Natural killer cell treated with Interleukin-12 subunit alpha and Interleukin-12 subunit beta and Interleukin-15 and Interleukin-18, amount 100 ng/mL, for 72 hours (primary cell): ENCODE measurements around the gene MRPS10. TPM values are rescaled to one million over a fixed set of nuclear protein-coding genes. Genes with fewer than 3 reads are reported as not detected.
"Not testable (repeated sequence)": the region's sequence is repeated elsewhere in the genome, so short reads cannot be mapped to it uniquely, and the experiment has no call there.

Source experiments
- ATAC-seq, 2 donors: fragments of 150-1000 bp; cut with Tn5 transposase in 1 of 2; sonication (Bioruptor Pico), chemical (Tn5 transposase) in 1 of 2; 2 replicates each; pipeline ENCODE4 v1.10.0; 2021
- DNase-seq: peaks from one replicate; pipeline ENCODE4 v3.0.0; 2022; ENCODE audit warnings: low spot score
- H3K27ac Mint-ChIP-seq, 2 donors: 1 replicate in 1 of 2; 2 replicates in 1 of 2; pipeline ENCODE4 v1.8.0; 2022; ENCODE audit warnings: mixed read lengths in 2 of 2, mild to moderate bottlenecking in 1 of 2, moderate library complexity in 1 of 2
- H3K27me3 Mint-ChIP-seq, 2 donors: 1 replicate in 1 of 2; 2 replicates in 1 of 2; pipeline ENCODE4 v1.8.0; 2022; ENCODE audit warnings: mixed read lengths in 2 of 2
- H3K36me3 Mint-ChIP-seq: one replicate; pipeline ENCODE4 v1.8.0; 2022; ENCODE audit warnings: mixed read lengths
- H3K4me1 Mint-ChIP-seq, 2 donors: 1 replicate in 1 of 2; 2 replicates in 1 of 2; pipeline ENCODE4 v1.8.0; 2022; ENCODE audit warnings: low read depth in 2 of 2, mixed read lengths in 2 of 2, mild to moderate bottlenecking in 1 of 2
- H3K4me3 Mint-ChIP-seq: one replicate; pipeline ENCODE4 v1.8.0; 2022; ENCODE audit warnings: mixed read lengths
- H3K9me3 Mint-ChIP-seq: 2 replicates; pipeline ENCODE4 v1.8.0; 2022; ENCODE audit warnings: mixed read lengths
- total RNA-seq, 2 donors: library from RNA; stranded (reverse); gene quantifications; one replicate each; pipeline ENCODE4 v1.2.3, GENCODE V29; 2022

The MRPS10 gene
- total RNA-seq, 2 donors from 2014 or later = 35.1 to 35.6 TPM

- Mint-ChIP-seq H3K4me1 (no peaks in the 10 kb centered on the region), H3K27ac (peak overlapping the region in 1 of 2 donors; percentile 3), H3K4me3 (no peak overlapping the region), H3K9me3 (no peaks in the 10 kb centered on the region), H3K36me3 (no peaks in the 10 kb centered on the region), H3K27me3 (no peaks in the 10 kb centered on the region)
- DNase-seq (no peak), ATAC-seq (no peak)
Observed at GRCh38 chr6:42194056-42194455, 23.6 kb downstream of the MRPS10 start.

- ATAC-seq = no peak
- no peak overlapping the region for H3K27ac Mint-ChIP-seq
- no peaks in the 10 kb centered on the region for H3K36me3 Mint-ChIP-seq
- no peak overlapping the region for H3K4me3 Mint-ChIP-seq
- H3K4me1 Mint-ChIP-seq = no peaks in the 10 kb centered on the region
- no peaks in the 10 kb centered on the region for H3K27me3 Mint-ChIP-seq
- no peaks in the 10 kb centered on the region for H3K9me3 Mint-ChIP-seq
- DNase-seq = no peak
Observed at GRCh38 chr6:42193491-42193894, 24.2 kb downstream of the MRPS10 start.

GRCh38 chr6:42192385-42192784, 25.3 kb downstream of the MRPS10 start:
- H3K4me3 Mint-ChIP-seq, ATAC-seq, H3K9me3 Mint-ChIP-seq, H3K4me1 Mint-ChIP-seq, DNase-seq, H3K27me3 Mint-ChIP-seq, H3K27ac Mint-ChIP-seq, H3K36me3 Mint-ChIP-seq: not testable (repeated sequence)

GRCh38 chr6:42190554-42191183, 27.0 kb downstream of the MRPS10 start:
- Mint-ChIP-seq H3K27me3 (no peaks in the 10 kb centered on the region), H3K4me1 (no peaks in the 10 kb centered on the region), H3K4me3 (no peak overlapping the region), H3K36me3 (no peaks in the 10 kb centered on the region), H3K9me3 (no peaks in the 10 kb centered on the region), H3K27ac (no peak overlapping the region)
- DNase-seq (no peak), ATAC-seq (no peak)

DNA sequence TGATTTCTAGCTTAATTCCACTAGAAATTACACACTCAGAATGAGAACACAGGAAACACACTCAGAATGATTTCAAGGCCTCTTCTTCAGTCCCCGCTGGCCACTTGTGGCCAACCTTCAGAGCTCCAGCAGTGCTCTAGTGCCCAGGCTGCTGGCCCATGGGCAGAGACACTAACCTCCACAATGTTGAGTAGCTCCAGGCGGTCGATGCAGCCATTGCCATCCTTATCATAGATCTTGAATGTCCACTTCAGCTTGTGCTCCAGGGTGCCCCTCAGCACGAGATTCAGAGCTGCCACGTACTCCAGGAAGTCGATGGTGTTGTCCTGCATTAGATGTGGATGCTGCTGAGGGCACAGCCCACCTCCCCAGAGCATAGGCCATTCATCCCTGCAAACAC, 29.3 kb downstream of the MRPS10 start:
- Mint-ChIP-seq H3K36me3 (no peaks in the 10 kb centered on the region), H3K4me3 (no peak overlapping the region), H3K4me1 (no peaks in the 10 kb centered on the region), H3K9me3 (no peaks in the 10 kb centered on the region), H3K27ac (no peak overlapping the region), H3K27me3 (no peaks in the 10 kb centered on the region)
- no peak for ATAC-seq
- DNase-seq = no peak

GRCh38 chr6:42185597-42185996, 32.1 kb downstream of the MRPS10 start:
- no peaks in the 10 kb centered on the region for H3K4me1 Mint-ChIP-seq

DNA sequence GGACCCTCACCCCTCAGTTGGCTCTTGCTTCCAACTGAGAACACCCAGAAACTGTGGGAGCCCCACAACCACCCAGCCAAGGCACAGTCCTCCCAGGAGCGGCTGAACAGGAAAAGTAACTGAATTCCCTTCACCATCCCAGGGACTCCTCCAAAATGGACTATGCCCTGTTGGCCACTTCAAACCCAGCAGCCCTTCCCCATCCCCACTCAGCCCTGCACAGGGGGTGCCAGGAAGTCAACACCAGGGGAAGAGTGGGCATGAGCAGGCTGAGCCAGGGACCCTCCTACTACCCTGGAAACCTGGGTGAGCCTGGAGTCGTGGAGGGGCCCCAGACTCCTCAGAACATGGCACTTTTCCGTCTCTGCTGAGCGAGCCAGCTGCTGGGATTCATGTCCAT, 33.2 kb downstream of the MRPS10 start:
- Mint-ChIP-seq H3K27me3 (peaks cover 4 to 7% of the 10 kb centered on the region in 2 donors), H3K27ac (no peak overlapping the region), H3K4me3 (no peak overlapping the region), H3K9me3 (no peaks in the 10 kb centered on the region), H3K36me3 (no peaks in the 10 kb centered on the region), H3K4me1 (no peaks in the 10 kb centered on the region)
- DNase-seq (no peak), ATAC-seq (peak in 1 of 2 donors; percentile 15)

More at GRCh38 chr6:42185597-42185996, 32.1 kb downstream of the MRPS10 start:
- ATAC-seq (no peak), DNase-seq (no peak)
- Mint-ChIP-seq H3K36me3 (no peaks in the 10 kb centered on the region), H3K4me3 (no peak overlapping the region), H3K27ac (no peak overlapping the region), H3K27me3 (no peaks in the 10 kb centered on the region), H3K9me3 (no peaks in the 10 kb centered on the region)

DNA sequence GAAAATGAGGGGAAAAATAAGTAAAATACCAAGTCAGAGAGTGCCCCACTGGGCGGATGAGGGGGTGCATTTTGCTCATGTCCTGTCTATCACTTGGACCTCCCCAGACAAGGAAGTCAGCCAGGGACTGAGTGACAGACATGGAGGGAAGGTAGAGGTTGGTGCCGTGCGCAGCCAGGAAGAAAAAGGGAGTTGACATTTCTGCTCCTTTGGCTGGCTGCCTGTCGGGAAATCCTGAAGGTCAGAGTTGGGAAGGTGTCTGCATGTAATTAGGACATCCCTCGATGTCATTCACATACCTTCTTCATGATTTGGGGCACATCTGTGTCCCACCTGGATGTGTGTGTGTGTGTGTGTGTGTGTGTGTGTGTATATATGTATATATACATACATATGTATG, 35.6 kb downstream of the MRPS10 start:
- Mint-ChIP-seq H3K27me3 (peaks cover 4 to 7% of the 10 kb centered on the region in 2 donors), H3K4me1 (no peaks in the 10 kb centered on the region), H3K4me3 (no peak overlapping the region), H3K27ac (no peak overlapping the region), H3K36me3 (no peaks in the 10 kb centered on the region), H3K9me3 (no peaks in the 10 kb centered on the region)
- no peak for DNase-seq
- no peak for ATAC-seq

- Mint-ChIP-seq H3K36me3 (no peaks in the 10 kb centered on the region), H3K4me3 (no peak overlapping the region), H3K4me1 (no peaks in the 10 kb centered on the region), H3K27ac (no peak overlapping the region), H3K9me3 (no peaks in the 10 kb centered on the region), H3K27me3 (peaks cover 7% of the 10 kb centered on the region in 2 donors)
- ATAC-seq (no peak), DNase-seq (no peak)
Observed at GRCh38 chr6:42179945-42180313, 37.7 kb downstream of the MRPS10 start.

DNA sequence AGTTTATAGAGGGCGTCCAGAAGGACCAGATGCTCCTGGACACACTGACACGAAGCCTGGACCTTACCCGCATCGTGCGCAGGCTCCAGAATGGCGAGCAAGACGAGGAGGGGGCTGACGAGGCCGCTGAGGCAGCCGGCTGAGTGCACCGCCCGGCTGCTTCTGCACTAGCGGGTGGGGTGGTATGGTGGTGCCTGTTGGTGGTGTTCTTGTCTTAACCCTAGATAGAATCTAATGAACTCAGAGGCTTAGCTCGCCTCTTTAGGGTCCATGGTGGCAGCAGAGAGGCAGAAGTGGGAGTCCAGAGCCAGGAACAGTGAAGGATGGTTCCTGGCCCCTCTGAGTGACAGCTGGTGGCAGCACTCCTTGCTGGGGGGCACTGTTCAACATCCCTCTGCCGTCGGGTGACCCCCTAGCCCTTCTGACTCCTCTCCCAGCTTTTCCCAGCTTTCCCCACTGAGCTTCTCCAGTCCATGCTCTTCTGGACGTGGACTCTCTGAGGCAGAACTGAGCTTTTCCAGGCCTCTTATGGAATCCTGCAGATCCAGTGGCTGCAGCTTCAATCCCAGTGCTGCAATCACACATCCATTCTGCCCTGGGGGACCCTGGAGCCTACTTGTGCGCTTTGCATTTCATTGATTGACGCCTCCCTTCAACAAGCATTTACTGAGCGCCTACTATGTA, 38.3 kb downstream of the MRPS10 start:
- no peak overlapping the region for H3K27ac Mint-ChIP-seq
- DNase-seq = no peak
- no peaks in the 10 kb centered on the region for H3K4me1 Mint-ChIP-seq
- peaks cover 7% of the 10 kb centered on the region in 2 donors for H3K27me3 Mint-ChIP-seq
- H3K9me3 Mint-ChIP-seq = no peaks in the 10 kb centered on the region
- no peak overlapping the region for H3K4me3 Mint-ChIP-seq
- no peak for ATAC-seq
- H3K36me3 Mint-ChIP-seq = no peaks in the 10 kb centered on the region

- H3K27ac Mint-ChIP-seq = no peak overlapping the region
- H3K4me3 Mint-ChIP-seq = no peak overlapping the region
- ATAC-seq (peak; percentile 45 to 49), DNase-seq (no peak)
- no peaks in the 10 kb centered on the region for H3K4me1 Mint-ChIP-seq
- peaks cover 7% of the 10 kb centered on the region in 2 donors for H3K27me3 Mint-ChIP-seq
- no peaks in the 10 kb centered on the region for H3K9me3 Mint-ChIP-seq
- H3K36me3 Mint-ChIP-seq = no peaks in the 10 kb centered on the region
Observed at GRCh38 chr6:42177514-42178364, 39.9 kb downstream of the MRPS10 start.

- H3K4me3 Mint-ChIP-seq = no peak overlapping the region
- no peak for DNase-seq
- no peaks in the 10 kb centered on the region for H3K9me3 Mint-ChIP-seq
- no peaks in the 10 kb centered on the region for H3K36me3 Mint-ChIP-seq
- no peak for ATAC-seq
- H3K27ac Mint-ChIP-seq = no peak overlapping the region
- H3K4me1 Mint-ChIP-seq = no peaks in the 10 kb centered on the region
- peaks cover 7% of the 10 kb centered on the region in 2 donors for H3K27me3 Mint-ChIP-seq
Observed at GRCh38 chr6:42176981-42177380, 40.7 kb downstream of the MRPS10 start.

- no peaks in the 10 kb centered on the region for H3K36me3 Mint-ChIP-seq
- H3K9me3 Mint-ChIP-seq = no peaks in the 10 kb centered on the region
- ATAC-seq (no peak), DNase-seq (no peak)
- H3K27ac Mint-ChIP-seq = no peak overlapping the region
- peaks cover 7% of the 10 kb centered on the region in 2 donors for H3K27me3 Mint-ChIP-seq
- no peak overlapping the region for H3K4me3 Mint-ChIP-seq
- H3K4me1 Mint-ChIP-seq = no peaks in the 10 kb centered on the region
Observed at GRCh38 chr6:42175860-42176259, 41.8 kb downstream of the MRPS10 start.

- no peak within 1 kb of the TSS for H3K27ac Mint-ChIP-seq
- no peaks in the 10 kb centered on the region for H3K4me1 Mint-ChIP-seq
- peaks cover 0 to 2% of the 10 kb centered on the region in 2 donors for H3K27me3 Mint-ChIP-seq
- H3K4me3 Mint-ChIP-seq = no peak within 1 kb of the TSS
- DNase-seq = no peak
- H3K36me3 Mint-ChIP-seq = no peaks in the 10 kb centered on the region
- ATAC-seq = no peak
- no peaks in the 10 kb centered on the region for H3K9me3 Mint-ChIP-seq
Observed at GRCh38 chr6:42173101-42173500, 44.6 kb downstream of the MRPS10 start, which contains the start of gene GUCA1A. TSS of gene GUCA1A (plus strand) at chr6:42173364. CDS start at chr6:42173614, 250 bp downstream.
